GM13976 (cell line): ENCODE data around the gene PSMD8.
"Not testable (repeated sequence)": the region's sequence is repeated elsewhere in the genome, so short reads cannot be mapped to it uniquely, and the experiment has no call there.

Experiments
- DNase-seq: peaks from one replicate; pipeline ENCODE4 v3.0.0; 2012; ENCODE audit warnings: low spot score
- in situ Hi-C: fragments of 300-500 bp; cut with MboI; formaldehyde crosslinking; loops from one replicate; pipeline ENCODE4 v1.12.0; 2022; ENCODE audit warnings: low sequenced_read_pairs, mixed read lengths, inconsistent platforms; ENCODE audit not compliant: unreplicated experiment
- TF ChIP-seq, protein P1 (sequence below): IDR thresholded peaks from 2 replicates; pipeline ENCODE4 v1.5.1; 2012; ENCODE audit warnings: borderline replicate concordance, mild to moderate bottlenecking; ENCODE audit not compliant: insufficient read depth; ENCODE audit errors: extremely low read depth, missing control alignments, control extremely low read depth

The PSMD8 gene

GRCh38 chr19:38409631-38410133 lies 35.3 kb downstream of the PSMD8 start:
- no peak for DNase-seq
- in situ Hi-C loops, result loop anchor here (25.0 kb wide), 1 partner anchor 228 kb away; the partner anchor contains the start of gene ACTN4

GRCh38 chr19:38410407-38410806 lies 36.0 kb downstream of the PSMD8 start:
- in situ Hi-C loops, result loop anchor here (25.0 kb wide), 1 partner anchor 227 kb away; the partner anchor contains the start of gene ACTN4
- not testable (repeated sequence) for DNase-seq

More at GRCh38 chr19:38409631-38410133, 35.3 kb downstream of the PSMD8 start:
- TF ChIP-seq, protein P1, sequence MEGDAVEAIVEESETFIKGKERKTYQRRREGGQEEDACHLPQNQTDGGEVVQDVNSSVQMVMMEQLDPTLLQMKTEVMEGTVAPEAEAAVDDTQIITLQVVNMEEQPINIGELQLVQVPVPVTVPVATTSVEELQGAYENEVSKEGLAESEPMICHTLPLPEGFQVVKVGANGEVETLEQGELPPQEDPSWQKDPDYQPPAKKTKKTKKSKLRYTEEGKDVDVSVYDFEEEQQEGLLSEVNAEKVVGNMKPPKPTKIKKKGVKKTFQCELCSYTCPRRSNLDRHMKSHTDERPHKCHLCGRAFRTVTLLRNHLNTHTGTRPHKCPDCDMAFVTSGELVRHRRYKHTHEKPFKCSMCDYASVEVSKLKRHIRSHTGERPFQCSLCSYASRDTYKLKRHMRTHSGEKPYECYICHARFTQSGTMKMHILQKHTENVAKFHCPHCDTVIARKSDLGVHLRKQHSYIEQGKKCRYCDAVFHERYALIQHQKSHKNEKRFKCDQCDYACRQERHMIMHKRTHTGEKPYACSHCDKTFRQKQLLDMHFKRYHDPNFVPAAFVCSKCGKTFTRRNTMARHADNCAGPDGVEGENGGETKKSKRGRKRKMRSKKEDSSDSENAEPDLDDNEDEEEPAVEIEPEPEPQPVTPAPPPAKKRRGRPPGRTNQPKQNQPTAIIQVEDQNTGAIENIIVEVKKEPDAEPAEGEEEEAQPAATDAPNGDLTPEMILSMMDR, result no peak

- DNase-seq, result no peak
- in situ Hi-C loops, result loop anchor here (25.0 kb wide), 1 partner anchor 226 kb away; the partner anchor contains the start of gene ACTN4
- TF ChIP-seq, protein P1, result no peak
These were observed 36.8 kb downstream of the PSMD8 start for GRCh38 chr19:38411041-38411712.

- DNase-seq, result not testable (repeated sequence)
- in situ Hi-C loops, result loop anchor here (25.0 kb wide), 1 partner anchor 225 kb away; the partner anchor contains the start of gene ACTN4
These were observed 37.5 kb downstream of the PSMD8 start for GRCh38 chr19:38411898-38412297.

- TF ChIP-seq, protein P1, result no peak
- in situ Hi-C loops, result loop anchor here (25.0 kb wide), 1 partner anchor 225 kb away; the partner anchor contains the start of gene ACTN4
- no peak for DNase-seq
These were observed 38.1 kb downstream of the PSMD8 start for GRCh38 chr19:38412491-38412890.

DNA sequence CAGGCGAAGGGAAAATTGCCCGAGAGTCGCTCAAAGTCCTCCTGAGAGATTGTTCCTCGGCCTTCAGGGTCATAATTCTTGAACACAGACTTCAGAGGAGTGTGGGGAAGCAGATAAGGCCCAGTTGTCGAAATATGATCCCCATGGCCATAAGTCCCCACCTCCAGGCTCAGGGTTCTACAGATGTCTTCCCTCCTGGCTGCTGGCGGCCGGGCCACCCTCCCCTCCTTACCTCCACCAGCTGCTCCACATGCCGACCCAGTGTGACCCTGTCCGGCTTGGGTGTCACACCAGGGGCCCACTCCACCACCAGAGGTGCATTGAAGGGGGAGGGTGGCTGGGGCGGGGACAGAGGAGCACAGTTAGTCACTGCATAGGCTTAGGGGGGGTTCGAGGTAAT lies 38.6 kb downstream of the PSMD8 start:
- no peak for DNase-seq
- in situ Hi-C loops, result loop anchor here (25.0 kb wide), 1 partner anchor 224 kb away; the partner anchor contains the start of gene ACTN4
- TF ChIP-seq, protein P1, result no peak

DNA sequence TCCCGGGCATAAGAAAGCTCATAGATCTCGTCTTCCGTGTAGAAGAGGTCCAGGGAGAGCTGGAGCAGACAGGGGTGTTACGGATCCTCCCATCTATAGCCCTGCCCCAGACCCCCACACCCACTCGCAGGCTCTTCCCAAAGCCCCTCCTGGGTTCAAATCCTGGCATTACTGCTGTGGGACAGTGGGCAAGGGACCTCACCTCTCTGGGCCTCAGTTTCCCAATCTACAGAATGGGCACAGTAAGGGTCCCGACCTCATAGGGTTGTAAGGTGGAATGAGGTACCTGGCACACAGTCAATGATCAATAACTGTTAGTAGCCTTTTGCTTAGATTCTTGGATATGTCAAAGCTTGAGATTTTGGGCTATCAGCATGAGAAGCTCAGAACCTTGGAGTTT lies 39.0 kb downstream of the PSMD8 start:
- TF ChIP-seq, protein P1, result no peak
- in situ Hi-C loops, result loop anchor here (25.0 kb wide), 1 partner anchor 224 kb away; the partner anchor contains the start of gene ACTN4

More for the DNA sequence above, 39.0 kb downstream of the PSMD8 start:
- no peak for DNase-seq
